ENCODE data around the gene TRPM3. TPM values are rescaled to one million over a fixed set of nuclear protein-coding genes. Genes with fewer than 3 reads are reported as not detected.

TRPM3 gene
- polyA plus RNA-seq, 3 donors: not detected

- Histone ChIP-seq H3K79me2 (ENCODE audit: insufficient read depth, low read length) (no peaks in the 10 kb centered on the region), H3K27me3 (ENCODE audit: control insufficient read depth in 2 of 2, insufficient read depth in 2 of 2, low read length in 2 of 2) (no peaks in the 10 kb centered on the region), H3K36me3 (replicated peaks in 1 of 2; ENCODE audit: control insufficient read depth in 1 of 2, insufficient read depth in 2 of 2, low read length in 2 of 2) (no peaks in the 10 kb centered on the region), H3K4me1 (ENCODE audit: control insufficient read depth in 1 of 2, insufficient read depth in 2 of 2, low read length in 2 of 2) (no peaks in the 10 kb centered on the region), H3K4me2 (replicated peaks; ENCODE audit: extremely low read depth, low read length, poor library complexity, severe bottlenecking) (no peak overlapping the region), H2AFZ (ENCODE audit: insufficient read depth, low read depth, low read length, poor library complexity, severe bottlenecking) (no peak overlapping the region), H3K27ac (ENCODE audit: low read depth in 1 of 2, low read length in 2 of 2) (no peak overlapping the region), H3K4me3 (replicated peaks in 1 of 3; ENCODE audit: low read depth in 2 of 3, low read length in 3 of 3) (no peak overlapping the region), H4K20me1 (ENCODE audit: insufficient read depth, low read length) (no peaks in the 10 kb centered on the region), H3K9ac (ENCODE audit: insufficient read depth, low read length, poor library complexity, severe bottlenecking) (no peak overlapping the region), H3K9me3 (replicated peaks in 1 of 2; ENCODE audit: control insufficient read depth in 1 of 2, insufficient read depth in 1 of 2, low read length in 2 of 2) (no peaks in the 10 kb centered on the region)
- DNase-seq: no peak
- Mint-ChIP-seq H3K27me3 (ENCODE audit: low read depth in 3 of 3) (no peaks in the 10 kb centered on the region), H3K9me3 (peaks cover 0 to 2% (median 0%) of the 10 kb centered on the region in 7 donors), H3K27ac (no peak overlapping the region), H3K36me3 (no peaks in the 10 kb centered on the region), H3K4me1 (no peaks in the 10 kb centered on the region), H3K4me3 (no peak overlapping the region)
- TF ChIP-seq, protein P1, sequence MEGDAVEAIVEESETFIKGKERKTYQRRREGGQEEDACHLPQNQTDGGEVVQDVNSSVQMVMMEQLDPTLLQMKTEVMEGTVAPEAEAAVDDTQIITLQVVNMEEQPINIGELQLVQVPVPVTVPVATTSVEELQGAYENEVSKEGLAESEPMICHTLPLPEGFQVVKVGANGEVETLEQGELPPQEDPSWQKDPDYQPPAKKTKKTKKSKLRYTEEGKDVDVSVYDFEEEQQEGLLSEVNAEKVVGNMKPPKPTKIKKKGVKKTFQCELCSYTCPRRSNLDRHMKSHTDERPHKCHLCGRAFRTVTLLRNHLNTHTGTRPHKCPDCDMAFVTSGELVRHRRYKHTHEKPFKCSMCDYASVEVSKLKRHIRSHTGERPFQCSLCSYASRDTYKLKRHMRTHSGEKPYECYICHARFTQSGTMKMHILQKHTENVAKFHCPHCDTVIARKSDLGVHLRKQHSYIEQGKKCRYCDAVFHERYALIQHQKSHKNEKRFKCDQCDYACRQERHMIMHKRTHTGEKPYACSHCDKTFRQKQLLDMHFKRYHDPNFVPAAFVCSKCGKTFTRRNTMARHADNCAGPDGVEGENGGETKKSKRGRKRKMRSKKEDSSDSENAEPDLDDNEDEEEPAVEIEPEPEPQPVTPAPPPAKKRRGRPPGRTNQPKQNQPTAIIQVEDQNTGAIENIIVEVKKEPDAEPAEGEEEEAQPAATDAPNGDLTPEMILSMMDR (IDR thresholded peaks at IDR 0.05): no peak
- 86% methylated on average over 3 of the region's 4 CpGs for WGBS (ENCODE audit: insufficient coverage)
- intact Hi-C loops (cut with micrococcal nuclease): no loop called here
Measured at GRCh38 chr9:71130521-71130920, 9.1 kb upstream of the TRPM3 start.

GRCh38 chr9:71128796-71129195 lies 7.4 kb upstream of the TRPM3 start:
- Mint-ChIP-seq H3K9me3 (peaks cover 0 to 2% (median 0%) of the 10 kb centered on the region in 7 donors), H3K27me3 (ENCODE audit: low read depth in 3 of 3) (no peaks in the 10 kb centered on the region), H3K27ac (no peak overlapping the region), H3K4me1 (no peaks in the 10 kb centered on the region), H3K36me3 (no peaks in the 10 kb centered on the region), H3K4me3 (no peak overlapping the region)
- no peaks in the 10 kb centered on the region for H3K4me1 ChIP-seq (ENCODE audit: control insufficient read depth in 1 of 2, insufficient read depth in 2 of 2, low read length in 2 of 2)
- no peak overlapping the region for H3K4me3 ChIP-seq (replicated peaks in 1 of 3; ENCODE audit: low read depth in 2 of 3, low read length in 3 of 3)
- no peaks in the 10 kb centered on the region for H3K27me3 ChIP-seq (ENCODE audit: control insufficient read depth in 2 of 2, insufficient read depth in 2 of 2, low read length in 2 of 2)
- no peak overlapping the region for H3K4me2 ChIP-seq (replicated peaks; ENCODE audit: extremely low read depth, low read length, poor library complexity, severe bottlenecking)
- H2AFZ ChIP-seq (ENCODE audit: insufficient read depth, low read depth, low read length, poor library complexity, severe bottlenecking): no peak overlapping the region
- no peak overlapping the region for H3K27ac ChIP-seq (ENCODE audit: low read depth in 1 of 2, low read length in 2 of 2)
- H3K9me3 ChIP-seq (replicated peaks in 1 of 2; ENCODE audit: control insufficient read depth in 1 of 2, insufficient read depth in 1 of 2, low read length in 2 of 2): no peaks in the 10 kb centered on the region
- TF ChIP-seq, protein P1 (IDR thresholded peaks at IDR 0.05): no peak
- DNase-seq: no peak
- intact Hi-C loops (cut with micrococcal nuclease): no loop called here
- H3K9ac ChIP-seq (ENCODE audit: insufficient read depth, low read length, poor library complexity, severe bottlenecking): no peak overlapping the region
- 100% methylated on average over 1 of the region's 2 CpGs for WGBS (ENCODE audit: insufficient coverage)
- no peaks in the 10 kb centered on the region for H4K20me1 ChIP-seq (ENCODE audit: insufficient read depth, low read length)
- no peaks in the 10 kb centered on the region for H3K79me2 ChIP-seq (ENCODE audit: insufficient read depth, low read length)
- H3K36me3 ChIP-seq (replicated peaks in 1 of 2; ENCODE audit: control insufficient read depth in 1 of 2, insufficient read depth in 2 of 2, low read length in 2 of 2): no peaks in the 10 kb centered on the region

Data from CD14-positive monocyte (primary cell).